ENCODE data around the gene ZNF512B.
A peak's percentile ranks its signal among the peaks of the same experiment; 100 is the strongest.
"Not testable (repeated sequence)": the region's sequence is repeated elsewhere in the genome, so short reads cannot be mapped to it uniquely, and the experiment has no call there.

ZNF512B gene

DNA sequence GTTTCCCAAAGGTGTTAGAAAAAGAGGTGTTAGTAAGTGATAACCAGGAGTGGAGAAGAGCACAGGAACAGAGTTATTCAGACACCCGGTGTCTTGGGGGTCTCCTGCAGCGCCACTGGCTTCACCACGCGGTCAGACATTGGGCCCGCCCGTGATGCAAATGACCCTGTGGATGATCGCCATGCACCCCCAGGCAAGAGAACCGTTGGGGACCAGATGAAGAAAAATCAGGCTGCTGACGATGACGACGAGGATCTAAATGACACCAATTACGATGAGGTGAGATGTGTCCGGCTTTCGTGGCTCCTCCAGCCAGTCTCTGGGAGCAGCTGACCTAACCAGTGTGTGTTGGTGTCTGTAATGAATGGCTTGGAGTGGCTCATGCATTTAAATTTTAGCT, 13.2 kb upstream of the ZNF512B start:
- peaks cover 34% of the 10 kb centered on the region for H3K4me1 Mint-ChIP-seq
- peak overlapping the region; percentile 11 for H3K4me3 Mint-ChIP-seq
- H3K36me3 Mint-ChIP-seq, result peaks cover 25% of the 10 kb centered on the region
- no peaks in the 10 kb centered on the region for H3K27me3 Mint-ChIP-seq
- ATAC-seq (ENCODE audit: low read depth) (no peak), DNase-seq (ENCODE audit: low spot score in 2 of 2) (no peak)
- H3K27ac Mint-ChIP-seq, result peak overlapping the region; percentile 67
- H3K9me3 Mint-ChIP-seq, result no peaks in the 10 kb centered on the region

DNA sequence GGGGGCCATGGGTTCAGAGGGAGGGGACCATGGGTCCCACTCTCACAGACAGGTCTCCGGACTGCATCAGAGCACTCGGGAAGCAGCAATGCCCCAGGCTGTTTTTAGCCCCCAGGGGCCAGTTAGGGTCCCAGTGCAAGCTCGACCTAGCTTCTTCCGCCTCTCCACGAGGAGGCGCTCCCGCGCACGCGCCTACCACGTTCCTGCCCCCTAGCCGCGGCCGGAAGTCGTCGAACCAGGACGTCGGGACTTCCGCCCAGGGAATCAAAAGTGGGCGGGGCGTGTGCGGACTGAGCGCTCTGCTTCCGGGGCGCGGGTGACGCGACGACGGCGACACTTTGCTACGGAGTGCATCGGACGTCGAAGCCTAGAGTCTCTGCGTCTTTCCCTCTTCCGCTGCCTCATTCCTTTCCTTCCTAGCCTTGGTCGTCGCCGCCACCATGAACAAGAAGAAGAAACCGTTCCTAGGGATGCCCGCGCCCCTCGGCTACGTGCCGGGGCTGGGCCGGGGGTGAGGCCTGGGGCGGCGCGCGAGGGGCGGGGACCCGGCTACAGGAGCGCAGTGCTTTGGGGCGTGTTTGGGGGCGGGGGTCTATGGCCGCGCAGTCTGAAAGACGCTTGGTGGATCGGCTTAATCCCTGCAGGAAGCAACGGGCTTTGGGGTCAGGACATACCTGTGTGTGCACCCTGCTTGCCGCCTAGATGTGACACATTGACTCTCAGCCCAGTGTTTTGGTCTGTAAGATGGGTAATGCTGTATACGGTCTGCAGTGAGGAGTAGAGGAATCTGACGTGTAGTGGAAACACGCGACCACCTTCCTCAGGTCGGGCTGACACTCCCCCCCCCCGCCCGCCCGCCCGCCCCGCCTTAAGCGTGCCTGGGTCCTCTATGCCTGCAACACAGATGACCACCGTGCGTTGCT, 11.3 kb upstream of the ZNF512B start, which contains the start of gene PRPF6:
Gene PRPF6 (plus strand): TSS at position 327 of the 923 bp plus-strand sequence. CDS start 114 bp downstream, at position 441.
- Mint-ChIP-seq H3K9me3 (no peaks in the 10 kb centered on the region), H3K27ac (peak within 1 kb of the TSS; percentile 93), H3K4me1 (peaks cover 44% of the 10 kb centered on the region), H3K4me3 (peak within 1 kb of the TSS; percentile 94), H3K36me3 (peaks cover 28% of the 10 kb centered on the region), H3K27me3 (no peaks in the 10 kb centered on the region)
- ATAC-seq (ENCODE audit: low read depth) (peak; percentile 73), DNase-seq (ENCODE audit: low spot score in 2 of 2) (peak; percentile 82 to 89)

DNA sequence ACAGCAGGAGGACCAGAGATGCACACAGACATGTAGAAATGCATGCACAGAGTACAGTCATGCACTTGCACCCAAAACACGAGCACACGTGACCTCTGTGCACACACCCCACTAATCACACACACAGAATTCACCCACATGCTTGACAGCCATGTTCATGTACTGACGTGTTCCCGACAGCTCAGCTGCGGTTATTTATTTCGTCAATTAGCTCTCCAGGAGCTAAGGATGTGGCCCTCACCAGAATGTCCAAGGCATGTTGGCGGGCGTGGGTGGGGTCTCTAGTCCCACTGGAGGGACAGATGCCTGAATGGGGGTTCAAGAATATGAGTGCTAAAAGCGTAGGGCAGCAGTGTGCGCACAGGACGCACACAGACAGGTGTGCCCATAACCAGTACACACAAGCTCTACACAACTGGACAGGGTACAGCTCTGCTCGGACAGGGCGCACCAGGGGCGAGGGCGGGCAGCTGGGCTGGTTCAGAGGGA, 10.6 kb upstream of the ZNF512B start:
- Mint-ChIP-seq H3K4me1 (peaks cover 46% of the 10 kb centered on the region), H3K4me3 (peak overlapping the region; percentile 94), H3K27me3 (no peaks in the 10 kb centered on the region), H3K36me3 (peaks cover 26% of the 10 kb centered on the region), H3K9me3 (no peaks in the 10 kb centered on the region), H3K27ac (peak overlapping the region; percentile 93)
- ATAC-seq (ENCODE audit: low read depth), result peak; percentile 32
- DNase-seq (ENCODE audit: low spot score in 2 of 2), result no peak

DNA sequence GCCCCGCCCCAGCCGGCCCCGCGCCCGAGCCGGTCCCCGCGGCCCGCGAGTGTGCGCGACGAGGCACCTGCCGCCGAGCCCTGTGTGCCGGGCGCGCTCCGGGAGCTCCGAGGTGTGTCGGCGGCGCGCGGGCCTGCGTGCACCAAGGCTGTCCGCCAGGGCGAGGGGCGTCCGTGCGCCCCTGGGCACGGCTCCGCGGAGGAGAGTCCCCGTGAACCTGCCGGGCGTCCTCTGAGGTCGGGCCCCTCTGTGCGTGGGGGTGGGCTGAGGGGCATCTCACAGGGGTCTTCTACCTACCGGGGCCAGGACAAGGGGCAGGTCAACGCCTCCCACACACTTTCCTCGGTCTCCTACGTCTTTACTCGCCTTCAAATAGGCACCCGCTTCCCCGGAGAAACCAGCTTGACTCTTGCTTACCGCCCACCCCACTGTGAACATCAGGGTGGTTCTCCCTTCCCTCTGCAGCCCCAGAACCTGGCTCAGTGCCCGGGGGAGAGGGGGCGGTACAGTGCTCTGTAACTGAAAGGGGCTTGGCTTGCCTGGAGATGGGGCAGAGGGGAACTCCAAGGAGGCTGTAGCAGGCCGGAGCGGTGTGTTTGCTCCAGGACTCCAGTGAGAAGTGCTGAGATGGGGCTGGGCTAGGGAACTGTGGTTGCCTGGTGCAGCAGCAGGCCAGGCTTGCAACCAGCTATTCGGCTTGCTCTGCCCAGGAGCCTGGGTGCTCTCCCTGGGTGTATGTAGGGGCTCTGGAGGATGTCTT, 10.0 kb upstream of the ZNF512B start, which contains the start of gene SAMD10:
Gene SAMD10 (minus strand): TSS at position 86 of the 760 bp plus-strand sequence. CDS start 175 bp downstream, outside the sequence.
- Mint-ChIP-seq H3K27me3 (no peaks in the 10 kb centered on the region), H3K9me3 (no peaks in the 10 kb centered on the region), H3K4me3 (peak within 1 kb of the TSS; percentile 94), H3K27ac (peak within 1 kb of the TSS; percentile 93), H3K4me1 (peaks cover 46% of the 10 kb centered on the region), H3K36me3 (peaks cover 26% of the 10 kb centered on the region)
- DNase-seq (ENCODE audit: low spot score in 2 of 2) (peak; percentile 55 to 67), ATAC-seq (ENCODE audit: low read depth) (peak; percentile 44)

DNA sequence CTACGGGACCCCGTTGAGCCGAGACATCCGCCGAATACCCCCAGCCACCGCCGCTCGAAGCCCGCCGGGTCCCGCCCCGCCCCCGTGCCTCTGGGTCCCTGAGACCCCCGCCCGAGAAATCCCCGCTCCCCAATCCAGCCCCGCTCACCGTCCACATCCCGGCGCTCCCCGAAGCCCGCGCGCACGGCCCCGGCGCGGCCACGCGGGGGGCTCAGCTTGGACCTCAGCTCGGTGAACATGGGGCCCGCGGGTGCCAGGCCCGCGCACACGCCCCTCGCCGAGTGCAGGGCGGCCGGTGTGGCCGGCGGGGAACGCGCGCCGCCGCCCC, 9.5 kb upstream of the ZNF512B start:
- Mint-ChIP-seq H3K27ac (peak overlapping the region; percentile 72), H3K4me3 (peak overlapping the region; percentile 94), H3K36me3 (peaks cover 21% of the 10 kb centered on the region)

DNA sequence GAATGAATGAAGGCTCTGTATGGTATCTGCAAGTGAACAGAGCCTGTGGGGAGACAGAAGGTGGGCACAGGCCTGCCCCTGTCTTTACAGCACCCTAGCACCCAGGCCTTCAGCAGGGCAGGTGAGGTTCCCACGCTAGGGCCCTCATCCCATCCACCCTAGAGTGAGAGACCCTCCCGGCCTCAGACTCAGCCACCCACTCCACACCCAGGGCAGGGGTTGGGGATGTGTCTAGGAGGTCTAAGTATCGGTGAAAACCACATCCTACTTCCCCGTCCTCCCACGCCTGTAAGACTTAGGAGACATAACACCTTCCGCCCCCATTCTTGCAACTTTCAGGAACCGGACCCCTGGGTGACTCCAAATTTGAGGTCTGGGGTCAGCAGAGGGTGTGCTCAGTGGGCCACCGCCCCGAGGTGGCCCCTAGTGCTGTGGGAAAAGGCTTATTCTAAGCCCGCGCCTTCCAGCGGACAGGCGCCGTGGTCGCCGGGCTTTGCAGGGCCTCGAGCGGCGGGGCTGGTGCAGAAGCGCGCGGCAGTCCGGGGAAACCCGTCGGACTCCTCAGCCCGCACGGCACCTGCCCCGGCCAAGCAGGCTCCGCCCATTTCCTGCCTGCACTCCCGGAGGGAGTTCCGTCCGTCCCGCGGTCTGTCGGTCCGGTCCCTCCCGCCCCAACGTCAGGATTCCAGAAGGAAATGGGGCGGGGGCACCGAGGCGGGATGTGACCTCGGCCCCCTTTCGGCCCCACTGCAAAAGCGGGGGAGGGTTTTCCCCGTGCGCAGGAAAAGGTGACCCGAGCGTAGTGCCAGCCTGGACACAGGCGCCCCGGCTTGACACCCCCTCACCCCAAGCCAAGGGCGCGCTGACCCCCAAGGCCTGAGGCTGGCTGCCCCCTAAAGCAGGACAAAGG, 8.8 kb upstream of the ZNF512B start:
- Mint-ChIP-seq H3K27ac (peak overlapping the region; percentile 72), H3K36me3 (peaks cover 24% of the 10 kb centered on the region), H3K9me3 (no peaks in the 10 kb centered on the region), H3K27me3 (no peaks in the 10 kb centered on the region), H3K4me3 (peak overlapping the region; percentile 94), H3K4me1 (peaks cover 45% of the 10 kb centered on the region)
- ATAC-seq (ENCODE audit: low read depth) (peak; percentile 24), DNase-seq (ENCODE audit: low spot score in 2 of 2) (peak; percentile 49 to 56)

More for the DNA sequence above, 9.5 kb upstream of the ZNF512B start:
- Mint-ChIP-seq H3K27me3 (no peaks in the 10 kb centered on the region), H3K4me1 (peaks cover 42% of the 10 kb centered on the region), H3K9me3 (no peaks in the 10 kb centered on the region)
- ATAC-seq (ENCODE audit: low read depth) (no peak), DNase-seq (ENCODE audit: low spot score in 2 of 2) (peak in 1 of 2 donors; percentile 32)

DNA sequence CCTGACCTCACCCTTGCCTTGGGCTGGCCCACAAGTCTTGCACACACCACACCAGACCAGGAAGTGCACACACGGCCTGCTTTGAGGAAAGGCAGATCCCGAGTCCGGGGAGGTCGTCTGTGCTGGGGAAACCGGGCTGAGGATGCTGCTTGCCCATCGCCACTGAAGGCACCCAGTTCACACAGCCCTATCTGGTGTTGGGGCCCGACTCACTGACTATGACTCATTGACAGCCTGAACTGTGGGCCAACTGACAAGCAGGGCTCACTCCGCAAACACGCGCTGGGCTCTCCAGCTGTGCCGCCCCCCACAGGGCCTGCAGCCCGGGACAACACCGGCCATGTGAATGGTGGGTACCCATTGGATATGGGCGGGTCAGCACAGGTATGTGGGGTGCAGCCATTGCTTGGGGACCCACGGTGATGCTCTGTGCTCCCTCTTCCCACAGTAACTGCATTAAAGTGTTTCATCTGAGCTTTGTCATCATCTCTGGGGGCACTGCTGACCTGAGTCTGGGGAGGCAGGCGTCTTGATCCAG, 8.1 kb upstream of the ZNF512B start:
- DNase-seq (ENCODE audit: low spot score in 2 of 2) (peak in 1 of 2 donors; percentile 18), ATAC-seq (ENCODE audit: low read depth) (no peak)
- H3K27ac Mint-ChIP-seq, result peak overlapping the region; percentile 72
- peak overlapping the region; percentile 94 for H3K4me3 Mint-ChIP-seq
- H3K36me3 Mint-ChIP-seq, result peaks cover 20% of the 10 kb centered on the region
- H3K27me3 Mint-ChIP-seq, result no peaks in the 10 kb centered on the region
- H3K4me1 Mint-ChIP-seq, result peaks cover 43% of the 10 kb centered on the region
- no peaks in the 10 kb centered on the region for H3K9me3 Mint-ChIP-seq

DNA sequence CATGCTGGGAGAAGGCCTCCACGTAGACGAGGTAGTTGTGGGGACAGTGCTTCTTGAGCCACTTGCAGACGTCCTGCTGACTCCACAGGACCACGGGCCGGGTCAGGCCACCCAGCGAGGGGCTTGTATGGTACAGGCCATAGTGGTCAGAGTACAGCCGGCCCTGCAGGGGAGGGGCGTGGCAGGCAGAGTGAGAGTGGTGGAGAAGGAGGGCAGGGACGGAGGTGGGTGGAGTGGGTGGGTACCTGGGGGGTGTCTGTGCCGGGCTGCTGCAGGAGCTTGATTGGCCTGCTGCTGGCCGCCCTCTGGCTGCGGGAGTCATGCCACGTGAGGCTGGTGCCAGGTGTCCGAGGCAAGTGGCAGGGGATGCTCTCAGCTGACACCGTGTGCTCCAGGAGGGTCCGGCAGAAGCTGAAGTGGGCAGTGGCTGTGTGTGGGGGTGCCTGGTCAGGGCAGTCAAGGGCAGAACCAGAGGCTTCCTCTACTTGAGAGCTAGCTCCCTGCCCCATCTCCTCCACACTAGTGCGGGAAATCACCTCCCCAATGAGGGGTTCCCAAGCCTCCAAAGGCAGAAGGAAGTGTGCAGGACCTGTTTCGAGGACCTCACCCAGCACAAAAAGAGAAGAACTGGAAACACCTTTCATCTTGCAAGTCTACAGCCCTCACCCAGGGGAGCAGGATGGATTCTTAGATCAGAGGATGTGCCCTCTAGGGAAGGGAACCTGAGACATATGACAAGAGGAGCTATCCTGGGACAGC, 7.4 kb upstream of the ZNF512B start:
- Mint-ChIP-seq H3K4me1 (peaks cover 37% of the 10 kb centered on the region), H3K27me3 (no peaks in the 10 kb centered on the region), H3K9me3 (no peaks in the 10 kb centered on the region), H3K36me3 (peaks cover 15% of the 10 kb centered on the region), H3K4me3 (peak overlapping the region; percentile 59), H3K27ac (peak overlapping the region; percentile 72)
- no peak for ATAC-seq (ENCODE audit: low read depth)
- DNase-seq (ENCODE audit: low spot score in 2 of 2), result peak in 1 of 2 donors; percentile 13

DNA sequence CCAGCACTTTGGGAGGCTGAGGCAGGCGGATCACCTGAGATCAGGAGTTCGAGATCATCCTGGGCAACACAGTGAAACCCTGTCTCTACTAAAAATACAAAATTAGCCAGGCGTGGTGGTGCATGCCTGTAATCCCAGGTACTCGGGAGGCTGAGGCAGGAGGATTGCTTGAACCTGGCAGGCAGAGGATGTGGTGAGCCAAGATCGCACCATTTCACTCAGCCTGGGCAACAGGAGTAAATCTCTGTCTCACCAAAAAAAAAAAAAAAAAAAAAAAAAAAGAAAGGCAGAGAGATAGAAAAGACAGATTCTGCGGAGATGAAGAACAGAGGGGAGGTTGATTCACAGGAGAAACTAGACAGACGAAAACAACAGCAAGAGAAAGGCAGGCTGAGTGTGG, 6.8 kb upstream of the ZNF512B start:
- not testable (repeated sequence) for ATAC-seq (ENCODE audit: low read depth); H3K9me3 Mint-ChIP-seq; H3K27ac Mint-ChIP-seq; H3K27me3 Mint-ChIP-seq; DNase-seq (ENCODE audit: low spot score in 2 of 2)
- peak overlapping the region; percentile 59 for H3K4me3 Mint-ChIP-seq
- peaks cover 12% of the 10 kb centered on the region for H3K36me3 Mint-ChIP-seq
- peaks cover 33% of the 10 kb centered on the region for H3K4me1 Mint-ChIP-seq

DNA sequence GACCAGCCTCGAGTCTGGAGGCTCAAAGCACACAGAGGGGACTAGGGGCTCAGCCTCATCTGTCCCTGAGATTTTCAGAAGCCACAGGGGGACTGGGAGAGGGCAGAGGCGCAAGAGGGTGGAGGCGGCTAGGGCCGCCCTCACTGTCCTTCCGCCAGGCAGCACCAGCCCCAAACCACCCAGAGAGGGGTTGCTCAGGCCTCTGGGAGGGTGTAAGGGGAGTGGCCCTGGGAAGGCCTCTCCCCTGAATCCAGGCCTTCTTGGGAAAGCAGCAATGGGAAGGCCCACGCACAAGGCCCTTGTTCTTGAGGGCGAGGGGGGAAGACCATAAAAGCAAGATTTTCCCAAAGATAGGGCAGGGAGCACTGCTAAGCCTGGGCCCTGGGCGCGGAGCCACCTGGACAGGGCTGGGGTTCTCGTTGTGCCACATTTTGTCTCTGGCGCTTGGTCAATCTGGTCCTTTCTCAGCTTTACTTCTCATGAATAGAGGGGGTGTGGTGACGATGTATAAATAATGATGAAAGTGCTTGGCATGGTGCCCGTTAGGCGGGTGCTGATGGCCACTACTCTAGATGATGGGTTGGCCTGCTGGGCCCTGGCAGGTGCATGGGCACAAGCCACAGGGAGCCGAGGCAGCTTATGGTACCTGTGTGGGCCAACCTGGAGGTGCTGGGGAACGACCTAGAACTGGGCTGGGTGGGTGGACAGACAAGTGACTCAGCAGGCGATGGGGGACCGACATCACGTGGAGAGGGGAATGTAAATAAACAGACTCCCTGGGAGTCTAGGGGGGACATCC, 4.9 kb upstream of the ZNF512B start:
- H3K4me3 Mint-ChIP-seq, result no peak overlapping the region
- H3K36me3 Mint-ChIP-seq, result peaks cover 12% of the 10 kb centered on the region
- peaks cover 26% of the 10 kb centered on the region for H3K4me1 Mint-ChIP-seq
- peaks cover 4% of the 10 kb centered on the region for H3K27me3 Mint-ChIP-seq
- H3K27ac Mint-ChIP-seq, result no peak overlapping the region
- ATAC-seq (ENCODE audit: low read depth) (no peak), DNase-seq (ENCODE audit: low spot score in 2 of 2) (peak in 1 of 2 donors; percentile 11)
- H3K9me3 Mint-ChIP-seq, result no peaks in the 10 kb centered on the region

DNA sequence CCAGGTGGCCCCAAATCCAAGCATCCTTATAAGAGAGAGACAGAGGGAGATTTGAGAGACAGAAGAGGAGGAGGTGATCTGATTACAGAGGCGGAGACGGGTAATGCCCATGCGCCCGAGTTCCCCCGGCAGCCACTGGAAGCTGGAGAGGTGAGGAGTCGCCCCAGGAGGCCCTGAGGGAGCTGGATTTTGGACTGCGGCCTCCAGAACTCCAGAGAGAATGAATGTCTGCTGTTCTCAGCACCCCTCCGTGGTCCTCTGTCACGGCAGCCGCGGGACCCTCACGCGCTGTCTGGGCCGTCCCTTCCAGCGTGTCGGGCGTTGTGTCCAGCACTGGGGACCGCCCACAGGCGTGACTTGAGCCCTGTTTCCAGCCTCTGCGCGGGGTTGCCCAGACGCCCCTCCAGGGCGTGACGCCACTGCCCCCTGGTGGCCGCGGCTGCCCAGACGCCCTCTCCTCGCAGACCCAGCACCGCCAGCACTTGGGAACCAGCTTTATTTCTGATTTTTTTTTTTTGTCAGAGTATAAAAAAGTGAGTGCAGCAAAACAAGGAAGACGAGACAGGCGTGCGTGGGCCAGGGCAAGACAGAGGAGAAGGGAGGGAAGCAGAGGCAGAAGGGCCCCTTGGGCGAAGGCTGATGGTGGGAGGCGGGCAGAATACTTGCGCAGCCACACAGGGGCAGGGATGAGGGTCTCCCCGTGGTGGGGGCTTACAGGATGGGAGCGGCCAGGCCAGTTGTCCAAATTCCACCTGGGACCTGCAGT, 4.1 kb upstream of the ZNF512B start:
- ATAC-seq (ENCODE audit: low read depth) (peak; percentile 76), DNase-seq (ENCODE audit: low spot score in 2 of 2) (peak; percentile 86 to 95)
- H3K27ac Mint-ChIP-seq, result no peak overlapping the region
- H3K4me3 Mint-ChIP-seq, result no peak overlapping the region
- H3K27me3 Mint-ChIP-seq, result peaks cover 4% of the 10 kb centered on the region
- peaks cover 12% of the 10 kb centered on the region for H3K36me3 Mint-ChIP-seq
- H3K4me1 Mint-ChIP-seq, result peaks cover 27% of the 10 kb centered on the region
- H3K9me3 Mint-ChIP-seq, result no peaks in the 10 kb centered on the region
